PC-3 (cell line): ENCODE results near the gene KIAA0040. TPM values are rescaled to one million over a fixed set of nuclear protein-coding genes. Genes with fewer than 3 reads are reported as not detected.

Experiments used
- ATAC-seq: fragments of 200-7000 bp; cut with Tn5 transposase; 2 replicates; pipeline ENCODE4 v1.9.1; 2020; ENCODE audit warnings: mild to moderate bottlenecking, moderate library complexity
- BruUV-seq: library from RNA; stranded (reverse); fragments of 400-500 nt; replicated peaks from 2 replicates; lab custom pipeline; 2021; lab: Mats Ljungman, UMichigan
- CTCF ChIA-PET: fragments of 300-600 bp; sonication (Branson Sonifier 250); formaldehyde crosslinking; loops from one replicate; lab custom pipeline; 2022; ENCODE audit warnings: antibody characterized with exemption; lab: Charles Lee
- POLR2A ChIA-PET: fragments of 300-600 bp; sonication (Branson Sonifier 250); formaldehyde crosslinking; loops from one replicate; lab custom pipeline; 2022; ENCODE audit warnings: antibody characterized with exemption; ENCODE audit not compliant: unreplicated experiment; lab: Charles Lee
- DNase-seq: peaks from one replicate; pipeline ENCODE4 v3.0.0-alpha.2; 2015
- H2AFZ ChIP-seq: fragments of 300-600 bp; sonication (generic); 2 replicates; pipeline ENCODE4 v1.6.0; 2016; ENCODE audit warnings: antibody characterized with exemption, low read length
- H3F3A ChIP-seq: fragments of 300-600 bp; sonication (generic); one replicate; pipeline ENCODE4 v1.6.0; 2017; ENCODE audit warnings: antibody characterized with exemption, low read length, control low read depth, mild to moderate bottlenecking; ENCODE audit not compliant: unreplicated experiment
- H3K27ac ChIP-seq: fragments of 300-600 bp; sonication (generic); 2 replicates; pipeline ENCODE4 v1.5.1; 2016; ENCODE audit warnings: mild to moderate bottlenecking, low read length
- H3K27me3 ChIP-seq: fragments of 300-600 bp; sonication (generic); 2 replicates; pipeline ENCODE4 v1.6.1; 2016; ENCODE audit warnings: low read length, mixed read lengths
- H3K36me3 ChIP-seq: fragments of 300-600 bp; sonication (generic); 2 replicates; pipeline ENCODE4 v1.6.1; 2016; ENCODE audit warnings: low read depth, mixed run types, low read length, mixed read lengths
- H3K4me1 ChIP-seq: fragments of 300-600 bp; sonication (generic); 2 replicates; pipeline ENCODE4 v1.5.1; 2016; ENCODE audit warnings: low read length; ENCODE audit not compliant: insufficient read depth
- H3K4me2 ChIP-seq: fragments of 300-600 bp; sonication (generic); 2 replicates; pipeline ENCODE4 v1.6.0; 2016; ENCODE audit warnings: low read length
- H3K4me3 ChIP-seq: fragments of 300-600 bp; sonication (generic); 2 replicates; pipeline ENCODE4 v1.5.1; 2016; ENCODE audit warnings: mild to moderate bottlenecking, low read length, mixed read lengths
- H3K79me2 ChIP-seq: fragments of 300-600 bp; sonication (generic); 2 replicates; pipeline ENCODE4 v1.6.1; 2017; ENCODE audit warnings: low read length, mixed read lengths
- H3K9ac ChIP-seq: fragments of 300-600 bp; sonication (generic); 2 replicates; pipeline ENCODE4 v1.6.0; 2016; ENCODE audit warnings: mild to moderate bottlenecking, low read length
- H3K9me2 ChIP-seq: fragments of 300-600 bp; sonication (generic); replicated peaks from 2 replicates; pipeline ENCODE4 v1.6.1; 2016; ENCODE audit warnings: mixed run types, low read length, mixed read lengths
- H3K9me3 ChIP-seq: fragments of 300-600 bp; sonication (generic); 2 replicates; pipeline ENCODE4 v1.6.1; 2016; ENCODE audit warnings: low read length, mixed read lengths
- H4K20me1 ChIP-seq: fragments of 300-600 bp; sonication (generic); 2 replicates; pipeline ENCODE4 v1.6.1; 2016; ENCODE audit warnings: low read length, mixed read lengths
- CTCF ChIP-seq: fragments of 300-600 bp; sonication (generic); conservative IDR thresholded peaks from 2 replicates; pipeline ENCODE4 v1.5.1; 2017; ENCODE audit warnings: antibody characterized with exemption, low read depth, mild to moderate bottlenecking, low read length
- EZH2 ChIP-seq: fragments of 300-600 bp; sonication (generic); IDR thresholded peaks from one replicate; pipeline ENCODE4 v1.6.1; 2017; ENCODE audit warnings: antibody characterized with exemption, mild to moderate bottlenecking, low read length; ENCODE audit not compliant: unreplicated experiment
- EZH2phosphoT487 ChIP-seq: fragments of 300-600 bp; sonication (generic); IDR thresholded peaks from 2 replicates; pipeline ENCODE4 v1.6.1; 2018; ENCODE audit warnings: mild to moderate bottlenecking, antibody characterized with exemption, low read length, borderline replicate concordance
- intact Hi-C: fragments of 100-400 bp; cut with micrococcal nuclease; formaldehyde crosslinking; loops from 2 replicates; pipeline ENCODE4 v1.9.0; 2023
- total RNA-seq: library from RNA; depleted of rRNA; stranded (reverse); fragments of >200 nt; gene quantifications from 2 replicates; pipeline ENCODE4 v1.2.3, GENCODE V29; 2014

The KIAA0040 gene
- total RNA-seq, 1 experiment from 2014 or later = 17.8 TPM

DNA sequence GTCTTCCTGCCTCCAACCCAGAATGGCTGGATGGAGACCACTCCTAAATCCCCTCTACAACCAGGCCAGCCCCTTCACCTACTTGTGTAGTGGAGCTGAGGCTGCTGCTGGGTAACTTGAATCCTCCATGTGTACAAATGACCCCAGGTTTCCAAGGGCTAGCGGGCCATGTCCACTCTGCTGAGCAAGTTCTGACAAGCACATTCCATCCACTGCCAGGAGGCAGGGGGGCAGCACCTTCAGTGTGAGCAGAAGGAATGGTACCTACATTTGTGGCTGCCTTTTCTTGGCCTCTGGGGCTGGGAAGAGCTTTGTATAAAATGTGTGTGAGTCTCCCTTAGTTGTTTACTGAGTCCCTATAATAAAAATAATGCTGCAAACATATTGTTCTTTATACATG is 14.5 kb downstream of the KIAA0040 start:
- no peaks in the 10 kb centered on the region for H3K9me3 ChIP-seq
- DNase-seq = no peak
- H3K4me2 ChIP-seq = no peak overlapping the region
- ATAC-seq = no peak
- H3K27ac ChIP-seq = no peak overlapping the region
- POLR2A ChIA-PET = no interaction called here
- no peaks in the 10 kb centered on the region for H3K9me2 ChIP-seq
- intact Hi-C loops = no loop called here
- no peaks in the 10 kb centered on the region for H3K79me2 ChIP-seq
- H3K4me3 ChIP-seq = no peak overlapping the region
- peaks cover 5% of the 10 kb centered on the region for H3F3A ChIP-seq
- 0 out of 2 replicates have a peak, but pooled peaks cover 5% of the 10 kb centered on the region for H3K36me3 ChIP-seq
- CTCF ChIA-PET = no interaction called here
- peaks cover 28% of the 10 kb centered on the region for H3K4me1 ChIP-seq
- no peaks in the 10 kb centered on the region for H3K27me3 ChIP-seq
- BruUV-seq = no TSS peak
- H2AFZ ChIP-seq = no peak overlapping the region
- TF ChIP-seq EZH2 (no peak), EZH2phosphoT487 (no peak), CTCF (no peak)
- H4K20me1 ChIP-seq = no peaks in the 10 kb centered on the region
- H3K9ac ChIP-seq = no peak overlapping the region

DNA sequence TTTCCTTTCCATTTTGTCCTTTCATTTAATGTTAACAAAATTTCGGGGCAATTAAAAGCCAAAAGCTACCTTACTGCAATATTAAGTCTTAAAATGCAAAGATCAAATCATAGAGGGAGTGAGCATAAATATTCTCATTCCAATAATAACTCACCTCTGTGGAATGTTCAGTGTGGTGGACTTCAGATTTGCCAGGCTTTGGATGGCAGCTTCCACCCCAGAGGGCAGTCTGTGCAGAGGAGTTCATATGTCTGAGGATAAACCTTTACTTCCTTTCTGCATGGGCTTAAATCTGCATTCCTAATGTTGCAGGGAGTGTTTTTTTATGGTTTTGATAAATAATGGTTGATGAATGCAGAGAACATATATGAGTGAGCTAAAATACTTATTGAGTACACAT is 16.3 kb downstream of the KIAA0040 start:
- Histone ChIP-seq H4K20me1 (no peaks in the 10 kb centered on the region), H3K4me1 (peaks cover 34% of the 10 kb centered on the region), H3K36me3 (0 out of 2 replicates have a peak, but pooled peaks cover 6% of the 10 kb centered on the region), H3K4me3 (no peak overlapping the region), H3K9ac (no peak overlapping the region), H3K27ac (0 out of 2 replicates have a peak overlapping the region, but pooled peaks have one; percentile 9), H3K79me2 (no peaks in the 10 kb centered on the region), H3K27me3 (no peaks in the 10 kb centered on the region), H3K4me2 (peak overlapping the region; percentile 41; the same call in 1 of the 2 replicates), H3F3A (peaks cover 5% of the 10 kb centered on the region), H2AFZ (no peak overlapping the region), H3K9me2 (no peaks in the 10 kb centered on the region), H3K9me3 (no peaks in the 10 kb centered on the region)
- ChIA-PET CTCF (no interaction called here), POLR2A (no interaction called here)
- ATAC-seq = peak; percentile 41
- no peak for TF ChIP-seq CTCF
- TF ChIP-seq EZH2 = no peak
- no peak for TF ChIP-seq EZH2phosphoT487
- no TSS peak for BruUV-seq
- intact Hi-C loops = no loop called here
- peak; percentile 59 for DNase-seq

GRCh38 chr1:175174309-175175102 is 18.1 kb downstream of the KIAA0040 start:
- H3K4me2 ChIP-seq = peak overlapping the region; percentile 65
- 0 out of 2 replicates have a peak, but pooled peaks cover 8% of the 10 kb centered on the region for H3K36me3 ChIP-seq
- TSS peak; percentile 43 for BruUV-seq
- intact Hi-C loops = no loop called here
- DNase-seq (peak; percentile 84), ATAC-seq (peak; percentile 73)
- H3K27me3 ChIP-seq = no peaks in the 10 kb centered on the region
- CTCF ChIA-PET = interaction anchor here (0.5 to 1.0 kb wide), 2 partner anchors 18 to 20 kb away, joined by 3 to 7 read pairs; no protein-coding TSS in a partner anchor
- peaks cover 13% of the 10 kb centered on the region for H3F3A ChIP-seq
- no peaks in the 10 kb centered on the region for H3K9me3 ChIP-seq
- H2AFZ ChIP-seq = no peak overlapping the region
- POLR2A ChIA-PET = interaction anchor here (0.6 kb wide), 1 partner anchor 151 kb away, joined by 4 read pairs; the partner anchor contains the start of gene MRPS14
- no peaks in the 10 kb centered on the region for H3K79me2 ChIP-seq
- no peaks in the 10 kb centered on the region for H4K20me1 ChIP-seq
- H3K9ac ChIP-seq = peak overlapping the region; percentile 64
- TF ChIP-seq CTCF = no peak
- no peak for TF ChIP-seq EZH2
- TF ChIP-seq EZH2phosphoT487 = no peak
- H3K4me3 ChIP-seq = peak overlapping the region; percentile 25; the same call in 1 of the 2 replicates
- no peaks in the 10 kb centered on the region for H3K9me2 ChIP-seq
- peak overlapping the region; percentile 92 for H3K27ac ChIP-seq
- peaks cover 46% of the 10 kb centered on the region for H3K4me1 ChIP-seq
